NCI-H2227 treated with DMSO at 0.1 percent for 48 hours (cell line): ENCODE data around the gene UBL3.

Experiments
- DNase-seq: peaks from one replicate; lab custom pipeline; 2025; lab: John Stamatoyannopoulos, UW

Gene UBL3

GRCh38 chr13:29856426-29856825 is 6.0 kb upstream of the UBL3 start:
- DNase-seq: no peak

- DNase-seq: no peak
Measured at GRCh38 chr13:29855784-29856183, 5.4 kb upstream of the UBL3 start.

GRCh38 chr13:29855009-29855408 is 4.6 kb upstream of the UBL3 start:
- DNase-seq: no peak

GRCh38 chr13:29853131-29853530 is 2.7 kb upstream of the UBL3 start:
- no peak for DNase-seq

- DNase-seq: no peak
Measured at GRCh38 chr13:29852472-29853054, 2.1 kb upstream of the UBL3 start.

GRCh38 chr13:29849731-29850212 is 645 bp downstream of the UBL3 start:
- no peak for DNase-seq

GRCh38 chr13:29849071-29849631 is 1.3 kb downstream of the UBL3 start:
- DNase-seq: no peak

- peak; percentile 17 for DNase-seq
Measured at GRCh38 chr13:29847501-29847983, 2.9 kb downstream of the UBL3 start.

- no peak for DNase-seq
Measured at GRCh38 chr13:29846475-29847256, 3.8 kb downstream of the UBL3 start.

- DNase-seq: no peak
Measured at GRCh38 chr13:29845440-29846056, 4.9 kb downstream of the UBL3 start.

- no peak for DNase-seq
Measured at GRCh38 chr13:29844441-29844840, 6.0 kb downstream of the UBL3 start.

- no peak for DNase-seq
Measured at GRCh38 chr13:29840585-29840984, 9.8 kb downstream of the UBL3 start.

GRCh38 chr13:29835280-29836061 is 14.9 kb downstream of the UBL3 start:
- no peak for DNase-seq

- no peak for DNase-seq
Measured at GRCh38 chr13:29832761-29833298, 17.6 kb downstream of the UBL3 start.

- no peak for DNase-seq
Measured at GRCh38 chr13:29830000-29830399, 20.4 kb downstream of the UBL3 start.

- DNase-seq: no peak
Measured at GRCh38 chr13:29819143-29819542, 31.3 kb downstream of the UBL3 start.

- DNase-seq: no peak
Measured at GRCh38 chr13:29817604-29818378, 32.6 kb downstream of the UBL3 start.

- DNase-seq: no peak
Measured at GRCh38 chr13:29816715-29817114, 33.7 kb downstream of the UBL3 start.

- no peak for DNase-seq
Measured at GRCh38 chr13:29815336-29815735, 35.1 kb downstream of the UBL3 start.

GRCh38 chr13:29810898-29811297 is 39.5 kb downstream of the UBL3 start:
- DNase-seq: no peak
